BLaER1 (cell line): ENCODE results near the gene ACACA.

Experiments
- H3K27ac ChIP-seq: shearing (Covaris generic); formaldehyde crosslinking; 2 replicates; pipeline ENCODE4 v1.8.1; 2022
- H3K27me3 ChIP-seq: shearing (Covaris generic); formaldehyde crosslinking; 2 replicates; pipeline ENCODE4 v1.8.1; 2022
- H3K36me3 ChIP-seq: shearing (Covaris generic); formaldehyde crosslinking; 2 replicates; pipeline ENCODE4 v1.8.1; 2022
- H3K4me1 ChIP-seq: shearing (Covaris generic); formaldehyde crosslinking; 2 replicates; pipeline ENCODE4 v1.8.1; 2022
- H3K4me2 ChIP-seq: shearing (Covaris generic); formaldehyde crosslinking; 2 replicates; pipeline ENCODE4 v1.8.1; 2022
- H3K4me3 ChIP-seq: shearing (Covaris generic); formaldehyde crosslinking; 2 replicates; pipeline ENCODE4 v1.8.1; 2022
- H3K9ac ChIP-seq: shearing (Covaris generic); formaldehyde crosslinking; 2 replicates; pipeline ENCODE4 v1.8.1; 2022
- H3K9me3 ChIP-seq: shearing (Covaris generic); formaldehyde crosslinking; 2 replicates; pipeline ENCODE4 v1.8.1; 2022
- H4K20me1 ChIP-seq: shearing (Covaris generic); formaldehyde crosslinking; 2 replicates; pipeline ENCODE4 v1.8.1; 2022
- Cebpa-rat ChIP-seq: shearing (Covaris generic); IDR thresholded peaks from 2 replicates; pipeline ENCODE4 v1.8.1; 2022

Gene ACACA

GRCh38 chr17:37109731-37110710, 296.6 kb downstream of the ACACA start:
- Histone ChIP-seq H3K4me3 (no peak overlapping the region), H3K9ac (no peak overlapping the region), H3K36me3 (peaks cover 93% of the 10 kb centered on the region), H3K4me1 (peaks cover 3% of the 10 kb centered on the region; the same call in 1 of the 2 replicates), H3K27ac (no peak overlapping the region), H3K9me3 (no peaks in the 10 kb centered on the region), H3K27me3 (no peaks in the 10 kb centered on the region), H3K4me2 (no peak overlapping the region), H4K20me1 (no peaks in the 10 kb centered on the region)
- TF ChIP-seq Cebpa-rat, result no peak

- no peak for TF ChIP-seq Cebpa-rat
- H3K36me3 ChIP-seq, result peaks cover 93% of the 10 kb centered on the region
These were observed 297.5 kb downstream of the ACACA start for GRCh38 chr17:37109106-37109505.

GRCh38 chr17:37107406-37108083, 299.1 kb downstream of the ACACA start:
- H3K27ac ChIP-seq, result no peak overlapping the region
- H4K20me1 ChIP-seq, result no peaks in the 10 kb centered on the region
- H3K36me3 ChIP-seq, result peaks cover 93% of the 10 kb centered on the region
- no peaks in the 10 kb centered on the region for H3K9me3 ChIP-seq
- peaks cover 3% of the 10 kb centered on the region; the same call in 1 of the 2 replicates for H3K4me1 ChIP-seq
- no peak for TF ChIP-seq Cebpa-rat
- no peak overlapping the region for H3K4me3 ChIP-seq
- H3K9ac ChIP-seq, result no peak overlapping the region
- H3K4me2 ChIP-seq, result no peak overlapping the region
- no peaks in the 10 kb centered on the region for H3K27me3 ChIP-seq

More at GRCh38 chr17:37109106-37109505, 297.5 kb downstream of the ACACA start:
- Histone ChIP-seq H3K9me3 (no peaks in the 10 kb centered on the region), H3K27ac (no peak overlapping the region), H3K4me1 (peaks cover 3% of the 10 kb centered on the region; the same call in 1 of the 2 replicates), H3K4me3 (no peak overlapping the region), H4K20me1 (no peaks in the 10 kb centered on the region), H3K9ac (no peak overlapping the region), H3K4me2 (no peak overlapping the region), H3K27me3 (no peaks in the 10 kb centered on the region)

- H3K27ac ChIP-seq, result no peak overlapping the region
- H3K9me3 ChIP-seq, result no peaks in the 10 kb centered on the region
- H3K4me1 ChIP-seq, result no peaks in the 10 kb centered on the region
- TF ChIP-seq Cebpa-rat, result no peak
- no peak overlapping the region for H3K9ac ChIP-seq
- no peaks in the 10 kb centered on the region for H4K20me1 ChIP-seq
- H3K4me2 ChIP-seq, result no peak overlapping the region
- no peak overlapping the region for H3K4me3 ChIP-seq
- H3K36me3 ChIP-seq, result peaks cover 92% of the 10 kb centered on the region
- H3K27me3 ChIP-seq, result no peaks in the 10 kb centered on the region
These were observed 300.6 kb downstream of the ACACA start for GRCh38 chr17:37106049-37106448.

GRCh38 chr17:37103231-37103630, 303.4 kb downstream of the ACACA start:
- TF ChIP-seq Cebpa-rat, result no peak
- no peak overlapping the region for H3K27ac ChIP-seq
- H3K4me3 ChIP-seq, result no peak overlapping the region
- H3K4me2 ChIP-seq, result no peak overlapping the region
- H4K20me1 ChIP-seq, result no peaks in the 10 kb centered on the region
- H3K9ac ChIP-seq, result no peak overlapping the region
- H3K4me1 ChIP-seq, result no peaks in the 10 kb centered on the region
- H3K36me3 ChIP-seq, result peaks cover 92% of the 10 kb centered on the region
- no peaks in the 10 kb centered on the region for H3K27me3 ChIP-seq
- no peaks in the 10 kb centered on the region for H3K9me3 ChIP-seq

- no peak overlapping the region for H3K27ac ChIP-seq
- H3K4me2 ChIP-seq, result no peak overlapping the region
- H3K27me3 ChIP-seq, result no peaks in the 10 kb centered on the region
- H4K20me1 ChIP-seq, result no peaks in the 10 kb centered on the region
- H3K36me3 ChIP-seq, result peaks cover 93% of the 10 kb centered on the region
- no peak overlapping the region for H3K9ac ChIP-seq
- no peaks in the 10 kb centered on the region for H3K4me1 ChIP-seq
- H3K4me3 ChIP-seq, result no peak overlapping the region
- no peaks in the 10 kb centered on the region for H3K9me3 ChIP-seq
- no peak for TF ChIP-seq Cebpa-rat
These were observed 305.3 kb downstream of the ACACA start for GRCh38 chr17:37101306-37101705.

- H3K9ac ChIP-seq, result no peak overlapping the region
- peaks cover 98% of the 10 kb centered on the region for H3K36me3 ChIP-seq
- TF ChIP-seq Cebpa-rat, result no peak
- no peaks in the 10 kb centered on the region for H3K27me3 ChIP-seq
- no peaks in the 10 kb centered on the region for H4K20me1 ChIP-seq
- H3K27ac ChIP-seq, result no peak overlapping the region
- H3K4me2 ChIP-seq, result no peak overlapping the region
- H3K4me1 ChIP-seq, result no peaks in the 10 kb centered on the region
- no peak overlapping the region for H3K4me3 ChIP-seq
- no peaks in the 10 kb centered on the region for H3K9me3 ChIP-seq
These were observed 306.4 kb downstream of the ACACA start for GRCh38 chr17:37100231-37100630.

GRCh38 chr17:37098910-37099664, 307.5 kb downstream of the ACACA start:
- Histone ChIP-seq H3K27ac (no peak overlapping the region), H3K4me1 (no peaks in the 10 kb centered on the region), H3K27me3 (no peaks in the 10 kb centered on the region), H4K20me1 (no peaks in the 10 kb centered on the region), H3K9me3 (no peaks in the 10 kb centered on the region), H3K4me3 (no peak overlapping the region), H3K4me2 (no peak overlapping the region), H3K36me3 (peaks cover 98% of the 10 kb centered on the region), H3K9ac (no peak overlapping the region)
- no peak for TF ChIP-seq Cebpa-rat

GRCh38 chr17:37098152-37098551, 308.5 kb downstream of the ACACA start:
- Histone ChIP-seq H3K4me1 (no peaks in the 10 kb centered on the region), H3K4me2 (no peak overlapping the region), H3K9ac (no peak overlapping the region), H3K27ac (no peak overlapping the region), H4K20me1 (no peaks in the 10 kb centered on the region), H3K36me3 (peaks cover 98% of the 10 kb centered on the region), H3K4me3 (no peak overlapping the region), H3K27me3 (no peaks in the 10 kb centered on the region), H3K9me3 (no peaks in the 10 kb centered on the region)
- no peak for TF ChIP-seq Cebpa-rat
